GM21526 (cell line): Measurements from ENCODE around the gene CNTN6.

ENCODE experiments used
- ATAC-seq: cut with Tn5 transposase; IDR thresholded peaks from one replicate; pipeline ENCODE4 v1.9.1; 2021; ENCODE audit warnings: moderate library complexity; ENCODE audit not compliant: unreplicated experiment, low FRiP score

Gene CNTN6

GRCh38 chr3:1400571-1400970 lies 307.7 kb downstream of the CNTN6 start:
- ATAC-seq = no peak

GRCh38 chr3:1404270-1404962 lies 311.6 kb downstream of the CNTN6 start:
- no peak for ATAC-seq

- ATAC-seq = no peak
These were observed 313.4 kb downstream of the CNTN6 start for GRCh38 chr3:1406250-1406649.

- no peak for ATAC-seq
These were observed 328.8 kb downstream of the CNTN6 start for GRCh38 chr3:1421577-1421976.

GRCh38 chr3:1423566-1424089 lies 330.8 kb downstream of the CNTN6 start:
- ATAC-seq = no peak

GRCh38 chr3:1439395-1439794 lies 346.6 kb downstream of the CNTN6 start:
- ATAC-seq = no peak

- no peak for ATAC-seq
These were observed 349.4 kb downstream of the CNTN6 start for GRCh38 chr3:1442271-1442670.

GRCh38 chr3:1444195-1444594 lies 351.4 kb downstream of the CNTN6 start:
- no peak for ATAC-seq

- no peak for ATAC-seq
These were observed 353.7 kb downstream of the CNTN6 start for GRCh38 chr3:1446531-1446930.

- no peak for ATAC-seq
These were observed 354.6 kb downstream of the CNTN6 start for GRCh38 chr3:1447452-1447851.

- ATAC-seq = no peak
These were observed 355.6 kb downstream of the CNTN6 start for GRCh38 chr3:1448443-1448842.
